ENCODE data around the gene TRIM36.

The TRIM36 gene

GRCh38 chr5:115169487-115170133 is at the start of gene TRIM36:
TRIM36 (minus strand) TSS chr5:115169908; CDS start chr5:115169634, 274 bp downstream.
- peak; percentile 73 for DNase-seq (ENCODE audit: low read depth)

GRCh38 chr5:115214541-115214940 is 44.8 kb upstream of the TRIM36 start:
- no peak for DNase-seq (ENCODE audit: low read depth)

- DNase-seq (ENCODE audit: low read depth) = no peak
These were observed 39.6 kb upstream of the TRIM36 start for GRCh38 chr5:115209279-115209678.

- DNase-seq (ENCODE audit: low read depth) = no peak
These were observed 33.2 kb upstream of the TRIM36 start for GRCh38 chr5:115202952-115203351.

- no peak for DNase-seq (ENCODE audit: low read depth)
These were observed 26.5 kb upstream of the TRIM36 start for GRCh38 chr5:115196161-115196560.

- no peak for DNase-seq (ENCODE audit: low read depth)
These were observed 25.0 kb upstream of the TRIM36 start for GRCh38 chr5:115194676-115195075.

- DNase-seq (ENCODE audit: low read depth) = no peak
These were observed 23.6 kb upstream of the TRIM36 start for GRCh38 chr5:115193295-115193694.

- no peak for DNase-seq (ENCODE audit: low read depth)
These were observed 22.4 kb upstream of the TRIM36 start for GRCh38 chr5:115192098-115192497.

GRCh38 chr5:115191474-115192031 is 21.8 kb upstream of the TRIM36 start:
- no peak for DNase-seq (ENCODE audit: low read depth)

- DNase-seq (ENCODE audit: low read depth) = no peak
These were observed 20.7 kb upstream of the TRIM36 start for GRCh38 chr5:115190388-115190787.

- DNase-seq (ENCODE audit: low read depth) = no peak
These were observed 20.2 kb upstream of the TRIM36 start for GRCh38 chr5:115189866-115190265.

GRCh38 chr5:115186794-115187193 is 17.1 kb upstream of the TRIM36 start:
- DNase-seq (ENCODE audit: low read depth) = no peak

GRCh38 chr5:115184770-115185169 is 15.1 kb upstream of the TRIM36 start:
- DNase-seq (ENCODE audit: low read depth) = no peak

- no peak for DNase-seq (ENCODE audit: low read depth)
These were observed 12.0 kb upstream of the TRIM36 start for GRCh38 chr5:115181757-115182156.

- no peak for DNase-seq (ENCODE audit: low read depth)
These were observed 10.5 kb upstream of the TRIM36 start for GRCh38 chr5:115180165-115180709.

- no peak for DNase-seq (ENCODE audit: low read depth)
These were observed 9.9 kb upstream of the TRIM36 start for GRCh38 chr5:115179394-115180164.

- DNase-seq (ENCODE audit: low read depth) = no peak
These were observed 9.3 kb upstream of the TRIM36 start for GRCh38 chr5:115179030-115179393.

- DNase-seq (ENCODE audit: low read depth) = no peak
These were observed 1.3 kb upstream of the TRIM36 start for GRCh38 chr5:115170929-115171510.

GRCh38 chr5:115170134-115170928 is 623 bp upstream of the TRIM36 start:
- no peak for DNase-seq (ENCODE audit: low read depth)

- no peak for DNase-seq (ENCODE audit: low read depth)
These were observed 750 bp downstream of the TRIM36 start for GRCh38 chr5:115168829-115169486.

- no peak for DNase-seq (ENCODE audit: low read depth)
These were observed 2.8 kb downstream of the TRIM36 start for GRCh38 chr5:115166744-115167393.

All from CMK (cell line).